GM12891 (cell line): Measurements from ENCODE around the gene RAB19.
"Not testable (repeated sequence)": the region's sequence is repeated elsewhere in the genome, so short reads cannot be mapped to it uniquely, and the experiment has no call there.

Experiments used
- DNase-seq: peaks from one replicate; pipeline ENCODE4 v3.0.0; 2011; ENCODE audit warnings: low spot score; ENCODE audit not compliant: insufficient read length
- FAIRE-seq: peaks from 2 replicates; lab custom pipeline; 2011; peaks lifted over from hg19 to GRCh38; lab: Jason Lieb, UNC
- PAX5 ChIP-seq: IDR thresholded peaks from 2 replicates; pipeline ENCODE4 v1.6.1; 2011; ENCODE audit warnings: low read length, moderate library complexity, mild to moderate bottlenecking; ENCODE audit not compliant: insufficient read depth, severe bottlenecking
- POLR2A ChIP-seq: IDR thresholded peaks from 2 replicates; pipeline ENCODE4 v1.6.1; 2011; ENCODE audit warnings: low read depth, low read length, control low read depth
- POLR2AphosphoS5 ChIP-seq: IDR thresholded peaks from 2 replicates; pipeline ENCODE4 v1.6.1; 2011; ENCODE audit warnings: low read depth, low read length, control low read depth
- POU2F2 ChIP-seq: IDR thresholded peaks from 2 replicates; pipeline ENCODE4 v1.6.1; 2011; ENCODE audit warnings: low read depth, mild to moderate bottlenecking, control low read depth, low read length, moderate library complexity
- SPI1 ChIP-seq: IDR thresholded peaks from 2 replicates; pipeline ENCODE4 v1.6.1; 2011; ENCODE audit warnings: low read depth, low read length, control low read depth
- TAF1 ChIP-seq: IDR thresholded peaks from 2 replicates; pipeline ENCODE4 v1.6.1; 2011; ENCODE audit warnings: low read depth, low read length, control low read depth

Gene RAB19

DNA sequence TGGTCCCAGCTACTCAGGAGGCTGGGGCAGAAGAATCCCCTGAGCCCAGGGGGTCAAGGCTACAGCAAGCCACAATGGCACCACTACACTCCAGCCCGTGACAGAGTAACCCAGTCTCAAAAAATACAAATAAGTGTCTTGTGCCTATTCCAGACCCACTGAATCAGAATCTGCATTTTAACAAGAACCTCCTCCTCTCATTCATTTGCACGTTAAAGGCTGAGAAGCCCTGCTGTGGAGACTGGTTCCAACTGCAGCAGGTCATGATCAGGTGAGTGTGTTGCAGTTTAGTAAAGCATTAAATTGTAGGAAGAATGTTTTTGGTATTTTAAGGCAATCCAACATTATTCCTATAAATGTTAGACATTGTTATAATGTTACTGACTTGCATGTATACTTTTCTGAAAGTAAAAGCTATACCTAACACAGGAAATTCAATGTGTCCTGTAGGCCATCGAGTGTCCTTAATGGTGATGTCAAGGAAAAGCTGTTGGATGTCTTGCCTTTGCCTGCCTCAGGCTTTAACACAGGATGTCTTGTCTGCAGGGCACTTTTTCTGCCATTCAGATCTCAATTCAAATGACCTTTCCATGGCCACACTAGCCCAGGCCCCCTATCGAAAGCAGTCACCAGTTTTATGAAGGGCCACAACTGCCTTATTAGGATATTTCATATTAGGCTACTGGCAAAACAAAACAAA lies 45.1 kb downstream of the RAB19 start:
- TF ChIP-seq POLR2A (no peak), POLR2AphosphoS5 (no peak), POU2F2 (no peak), SPI1 (no peak), PAX5 (no peak), TAF1 (no peak)
- DNase-seq: no peak
- no peak for FAIRE-seq

DNA sequence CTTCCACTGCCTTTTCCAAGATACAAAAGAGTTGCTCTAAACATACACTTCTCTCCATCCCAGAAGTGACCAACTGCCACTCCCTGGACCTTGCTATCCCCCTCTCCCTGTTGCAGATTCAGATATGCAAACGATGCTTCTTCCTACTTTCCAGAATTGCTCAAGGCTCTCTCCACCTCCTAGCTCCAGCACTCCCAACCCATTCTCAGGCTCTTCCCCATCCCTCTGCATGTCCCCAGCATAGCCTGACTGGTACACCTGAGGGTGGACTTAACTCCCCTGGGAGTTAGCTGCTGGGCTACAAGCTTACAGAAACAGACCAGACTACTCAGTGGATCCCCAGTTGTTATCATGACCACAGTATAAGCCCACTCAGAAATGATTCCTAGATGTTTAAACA lies 47.9 kb downstream of the RAB19 start:
- DNase-seq: no peak
- no peak for FAIRE-seq
- no peak for TF ChIP-seq POLR2AphosphoS5
- TF ChIP-seq POU2F2: no peak
- TF ChIP-seq PAX5: no peak
- TF ChIP-seq POLR2A: no peak
- no peak for TF ChIP-seq TAF1
- TF ChIP-seq SPI1: no peak

DNA sequence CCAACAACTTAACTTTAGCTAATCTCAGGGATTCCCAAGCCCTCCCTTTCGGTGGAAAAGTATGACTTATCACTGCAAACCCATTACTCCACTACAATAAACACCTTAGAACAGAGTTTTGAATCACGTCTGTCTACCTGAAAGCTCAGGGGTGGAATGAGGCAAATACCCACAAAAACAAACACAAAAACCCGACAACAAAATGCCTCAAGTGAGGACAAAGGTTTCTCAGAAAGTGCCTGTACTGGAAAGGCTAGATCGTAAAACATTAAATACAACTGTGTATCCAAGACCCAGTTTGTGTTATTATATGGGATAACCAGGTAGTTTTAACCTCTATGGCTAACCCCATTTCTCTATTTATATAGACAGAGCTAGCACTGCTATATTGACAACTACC lies 49.4 kb downstream of the RAB19 start:
- FAIRE-seq: no peak
- TF ChIP-seq SPI1 (no peak), POU2F2 (no peak), TAF1 (no peak)
- DNase-seq: no peak

DNA sequence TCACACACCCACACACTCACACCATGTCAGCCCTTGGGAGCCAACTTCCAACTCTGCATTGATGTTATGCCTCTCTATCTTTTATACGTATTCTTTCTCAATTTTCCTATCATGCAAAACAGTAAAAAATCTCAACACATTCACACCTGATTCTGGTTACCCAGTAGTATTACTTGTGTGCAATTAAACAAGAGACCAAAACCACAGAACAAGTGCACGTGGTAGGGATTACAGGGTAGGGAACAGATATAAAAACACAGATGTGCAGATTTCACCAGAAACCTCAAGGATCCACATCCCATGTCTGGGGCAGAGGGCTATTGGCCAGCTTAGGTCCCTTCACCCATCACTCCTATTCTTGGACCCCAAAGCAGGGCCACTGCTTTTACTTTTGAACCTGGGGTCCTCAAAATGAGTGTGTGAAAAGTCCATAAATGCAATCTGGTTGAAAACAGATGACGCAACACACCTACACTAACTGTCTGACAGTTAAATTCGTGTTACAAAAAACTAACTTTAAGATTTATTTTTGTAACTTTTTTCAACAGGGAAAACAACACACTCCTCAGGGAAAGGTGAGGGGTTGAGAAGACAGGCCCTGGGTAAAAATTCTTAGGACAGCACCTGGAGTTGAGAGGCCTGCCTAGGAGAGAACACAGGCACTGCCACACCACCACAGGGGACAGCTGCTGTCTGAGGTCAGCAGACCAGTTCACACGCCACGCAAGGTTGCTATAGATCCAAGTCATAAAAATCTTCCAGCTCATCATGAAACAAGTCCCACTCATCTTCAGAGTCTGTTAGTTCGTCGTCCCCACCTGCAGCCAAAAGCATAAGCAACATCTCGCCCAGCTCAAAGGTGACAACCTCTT lies 50.2 kb downstream of the RAB19 start:
- not testable (repeated sequence) for DNase-seq, FAIRE-seq

DNA sequence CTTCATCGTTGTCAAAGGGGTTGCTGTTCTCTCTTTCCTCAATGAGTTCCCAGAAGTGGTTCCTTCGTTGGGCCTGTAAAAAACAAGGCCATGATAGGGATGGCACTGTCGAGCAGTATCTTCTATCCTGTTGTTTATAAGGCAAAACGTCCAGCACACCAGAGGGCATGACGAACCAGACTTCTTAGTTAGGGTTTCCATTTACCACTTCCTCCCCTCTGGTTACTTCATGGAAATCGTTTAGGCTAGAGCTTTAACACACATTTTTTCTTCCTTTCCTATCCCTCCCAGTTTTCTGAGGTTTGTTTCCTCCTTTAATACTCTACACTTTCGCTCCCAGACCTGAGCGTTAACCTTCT lies 50.8 kb downstream of the RAB19 start:
- TF ChIP-seq POLR2AphosphoS5: no peak
- TF ChIP-seq TAF1: no peak
- TF ChIP-seq SPI1: no peak
- no peak for TF ChIP-seq POU2F2
- no peak for TF ChIP-seq PAX5
- no peak for TF ChIP-seq POLR2A
- no peak for DNase-seq
- FAIRE-seq: no peak

DNA sequence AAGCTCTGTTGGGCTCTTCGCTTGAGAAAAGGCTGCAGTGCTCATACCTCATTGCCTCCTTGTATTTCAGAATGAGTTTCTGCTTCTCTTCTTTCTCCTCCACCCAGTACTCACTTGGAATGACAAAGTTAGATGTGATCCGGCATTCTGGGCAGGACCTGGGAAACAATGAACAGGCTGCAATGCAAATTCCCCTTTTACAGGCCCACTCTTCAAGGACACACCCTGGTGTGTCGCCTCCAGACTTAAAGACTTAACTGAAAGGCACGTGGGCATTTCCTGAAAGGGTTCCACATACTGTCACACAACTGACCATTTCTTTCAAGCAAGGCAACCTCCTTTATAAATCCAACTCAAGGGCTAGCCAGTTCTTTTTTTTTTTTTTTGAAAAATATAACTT lies 51.9 kb downstream of the RAB19 start:
- no peak for TF ChIP-seq TAF1
- no peak for TF ChIP-seq PAX5
- no peak for TF ChIP-seq POLR2A
- no peak for TF ChIP-seq POU2F2
- no peak for TF ChIP-seq SPI1
- no peak for TF ChIP-seq POLR2AphosphoS5
- FAIRE-seq: no peak
- DNase-seq: no peak

DNA sequence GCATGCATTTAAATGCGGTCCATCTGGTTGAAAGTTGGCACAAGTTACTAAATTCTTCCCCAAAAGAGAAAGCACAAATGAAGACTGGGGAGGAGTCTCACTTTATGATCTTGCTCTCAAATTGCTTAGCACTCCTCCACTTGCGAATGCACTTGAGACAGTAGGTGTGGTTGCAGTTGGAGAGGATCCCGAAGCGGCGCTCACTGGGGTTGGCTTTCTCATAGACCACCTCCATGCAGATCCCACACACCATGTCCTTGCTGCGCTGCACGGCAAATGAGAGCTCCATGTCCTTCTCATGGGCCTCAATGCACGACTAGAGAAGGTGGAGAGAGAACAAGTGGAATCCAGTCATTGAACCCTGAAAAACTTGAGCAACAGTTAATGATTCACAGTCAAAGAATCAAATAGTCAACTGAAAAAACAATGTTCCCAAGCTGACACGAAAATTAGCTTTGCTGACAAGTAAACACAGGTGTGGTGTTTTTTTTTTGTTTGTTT lies 52.7 kb downstream of the RAB19 start:
- TF ChIP-seq POU2F2: no peak
- TF ChIP-seq POLR2AphosphoS5: no peak
- TF ChIP-seq POLR2A: no peak
- no peak for TF ChIP-seq TAF1
- TF ChIP-seq SPI1: no peak
- TF ChIP-seq PAX5: no peak
- no peak for DNase-seq
- FAIRE-seq: no peak

DNA sequence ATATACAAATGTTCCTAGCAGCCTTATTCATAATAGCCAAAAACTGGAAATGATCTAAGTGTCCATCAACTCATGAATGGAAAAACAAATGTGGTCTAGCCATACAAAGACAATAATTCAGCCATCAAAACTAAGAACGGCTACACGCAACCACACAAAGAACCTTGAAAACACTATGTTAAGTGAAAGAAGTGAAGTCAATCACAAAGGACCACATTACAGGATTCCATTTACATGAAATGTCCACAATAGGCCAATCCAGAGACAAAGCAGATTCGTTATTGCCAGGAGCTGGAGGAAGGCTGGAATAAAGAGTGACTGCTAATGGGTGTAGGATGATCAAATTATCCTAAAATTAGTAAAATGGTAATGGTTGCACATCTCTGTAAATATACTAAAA lies 54.3 kb downstream of the RAB19 start:
- DNase-seq: no peak
- TF ChIP-seq PAX5 (no peak), POLR2AphosphoS5 (no peak)
- FAIRE-seq: no peak

DNA sequence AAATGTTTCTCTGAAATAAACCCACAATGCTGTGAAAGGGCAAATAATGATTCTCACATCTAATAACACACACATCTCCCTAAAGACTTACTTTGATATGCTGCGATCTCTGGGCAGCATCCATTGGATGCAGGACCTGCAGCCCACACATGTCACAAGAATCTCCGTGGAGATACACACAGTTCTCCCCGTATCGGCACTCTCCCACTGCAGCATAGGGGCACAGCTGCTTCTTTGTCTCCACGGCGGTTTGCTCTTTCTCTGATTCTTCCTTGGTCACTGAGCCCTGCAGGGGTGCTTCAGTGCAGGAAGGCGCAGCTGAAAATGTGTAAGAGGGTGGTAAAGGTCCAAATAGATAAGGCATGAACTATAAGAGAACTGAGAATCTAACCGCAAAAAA lies 55.1 kb downstream of the RAB19 start:
- TF ChIP-seq POLR2A (no peak), SPI1 (no peak), POU2F2 (no peak), PAX5 (no peak), TAF1 (no peak), POLR2AphosphoS5 (no peak)
- DNase-seq (no peak), FAIRE-seq (no peak)

DNA sequence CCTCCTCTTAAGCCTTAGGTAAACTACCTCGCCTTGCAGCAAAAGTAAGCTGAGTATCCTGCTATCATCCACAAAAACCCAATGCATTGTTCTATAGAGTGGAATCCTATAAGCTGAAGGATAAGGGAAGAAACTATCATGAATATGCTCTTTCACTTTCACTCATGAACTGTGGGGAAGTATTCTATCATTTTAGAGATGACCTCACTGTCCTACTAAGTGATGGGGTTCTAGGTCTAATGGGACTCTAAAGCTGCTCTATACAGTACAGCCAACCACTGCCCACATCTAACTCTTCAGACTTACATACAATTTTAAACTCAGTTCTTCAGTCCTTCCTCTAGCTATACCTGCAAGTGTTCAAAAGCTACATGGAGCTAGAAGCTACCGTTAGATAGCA lies 59.3 kb downstream of the RAB19 start:
- no peak for FAIRE-seq
- no peak for DNase-seq
- no peak for TF ChIP-seq POLR2AphosphoS5
- TF ChIP-seq POLR2A: no peak
- no peak for TF ChIP-seq POU2F2
- no peak for TF ChIP-seq PAX5
- no peak for TF ChIP-seq TAF1
